Activated CD8-positive, alpha-beta memory T cell treated with anti-CD3 and anti-CD28 coated beads, Interleukin-2, amount 50 U/mL, for 24 hours (primary cell): ENCODE data around the gene IFNL2.
"Not testable (repeated sequence)": the region's sequence is repeated elsewhere in the genome, so short reads cannot be mapped to it uniquely, and the experiment has no call there.

Experiments
- DNase-seq: peaks from one replicate; pipeline ENCODE4 v3.0.0-alpha.2; 2020; ENCODE audit errors: extremely low read depth

IFNL2 gene

DNA sequence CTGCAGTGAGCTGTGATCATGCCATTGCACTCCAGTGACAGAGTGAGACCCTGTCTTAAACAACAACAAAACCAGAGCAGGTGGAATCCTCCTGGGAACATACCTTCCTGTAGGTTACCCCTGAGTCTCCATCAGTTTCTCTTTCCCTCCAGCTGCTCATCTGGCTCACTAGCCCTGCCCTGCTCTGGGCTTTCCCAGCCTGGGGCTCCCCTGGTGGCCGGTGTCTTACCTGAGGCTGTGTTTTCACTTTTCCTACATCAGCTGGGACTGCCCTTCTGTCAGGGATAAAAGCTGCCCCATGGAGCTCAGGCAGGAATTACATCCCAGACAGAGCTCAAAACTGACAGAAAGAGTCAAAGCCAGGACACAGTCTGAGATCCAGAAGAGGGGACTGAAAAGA, at the start of gene IFNL2:
IFNL2 (plus strand) TSS at position 312 of the 400 bp plus-strand sequence. CDS start 173 bp downstream, outside the sequence.
- DNase-seq: not testable (repeated sequence)

GRCh38 chr19:39219108-39219507, 49.1 kb upstream of the IFNL2 start:
- not testable (repeated sequence) for DNase-seq

GRCh38 chr19:39223703-39224279, 44.4 kb upstream of the IFNL2 start:
- no peak for DNase-seq

- DNase-seq: no peak
Measured at GRCh38 chr19:39224910-39225309, 43.3 kb upstream of the IFNL2 start.

DNA sequence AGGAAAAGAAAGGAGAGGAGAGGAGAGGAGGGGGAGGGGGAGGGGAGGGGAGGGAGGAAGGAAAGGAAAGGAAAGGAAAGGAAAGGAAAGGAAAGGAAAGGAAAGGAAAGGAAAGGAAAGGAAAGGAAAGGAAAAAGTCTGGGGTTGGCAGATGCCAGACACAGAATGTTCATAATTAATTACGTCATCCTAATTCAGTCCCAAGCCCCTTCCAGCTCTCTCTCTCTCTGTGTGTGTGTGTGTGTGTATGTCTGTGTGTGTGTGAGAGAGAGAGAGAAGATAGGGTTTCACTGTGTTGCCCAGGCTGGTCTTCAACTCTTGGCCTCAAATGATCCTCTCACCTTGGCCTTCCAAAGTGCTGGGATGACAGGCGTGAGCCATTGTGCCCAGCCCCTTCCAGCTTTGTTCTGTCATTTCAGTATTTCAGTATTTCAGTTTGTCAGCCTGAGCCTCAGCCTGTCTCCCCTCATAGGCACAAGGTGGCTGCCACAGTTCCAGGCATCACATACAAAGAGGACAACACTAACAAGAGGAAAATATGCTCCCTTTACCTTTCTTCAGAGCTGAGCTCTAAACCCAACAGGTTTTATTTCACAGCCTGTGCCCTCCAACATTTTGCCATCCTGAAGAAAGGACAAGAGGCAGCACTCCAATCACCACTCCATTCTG, 38.0 kb upstream of the IFNL2 start:
- DNase-seq: no peak

- no peak for DNase-seq
Measured at GRCh38 chr19:39232708-39233107, 35.5 kb upstream of the IFNL2 start.

DNA sequence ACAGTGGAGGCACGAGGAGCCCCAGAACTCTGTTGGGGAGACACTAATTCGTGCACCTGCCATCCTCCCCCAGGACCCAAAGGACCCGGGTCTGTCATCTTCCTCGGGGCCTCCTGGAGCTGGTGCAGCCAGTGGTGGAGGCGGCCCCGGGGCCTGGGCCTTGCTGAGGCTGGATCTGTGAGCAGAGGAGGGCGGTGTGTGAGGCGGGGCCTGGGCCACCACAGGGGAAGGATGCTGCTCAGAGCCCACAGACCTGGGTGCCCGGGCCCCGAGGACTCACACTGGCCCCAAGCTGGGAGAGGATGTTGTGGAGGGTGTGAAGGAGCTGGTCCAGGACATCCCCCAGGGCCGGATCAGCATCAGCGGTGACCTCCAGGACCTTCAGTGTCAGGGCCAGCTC, 31.7 kb upstream of the IFNL2 start:
- no peak for DNase-seq

DNA sequence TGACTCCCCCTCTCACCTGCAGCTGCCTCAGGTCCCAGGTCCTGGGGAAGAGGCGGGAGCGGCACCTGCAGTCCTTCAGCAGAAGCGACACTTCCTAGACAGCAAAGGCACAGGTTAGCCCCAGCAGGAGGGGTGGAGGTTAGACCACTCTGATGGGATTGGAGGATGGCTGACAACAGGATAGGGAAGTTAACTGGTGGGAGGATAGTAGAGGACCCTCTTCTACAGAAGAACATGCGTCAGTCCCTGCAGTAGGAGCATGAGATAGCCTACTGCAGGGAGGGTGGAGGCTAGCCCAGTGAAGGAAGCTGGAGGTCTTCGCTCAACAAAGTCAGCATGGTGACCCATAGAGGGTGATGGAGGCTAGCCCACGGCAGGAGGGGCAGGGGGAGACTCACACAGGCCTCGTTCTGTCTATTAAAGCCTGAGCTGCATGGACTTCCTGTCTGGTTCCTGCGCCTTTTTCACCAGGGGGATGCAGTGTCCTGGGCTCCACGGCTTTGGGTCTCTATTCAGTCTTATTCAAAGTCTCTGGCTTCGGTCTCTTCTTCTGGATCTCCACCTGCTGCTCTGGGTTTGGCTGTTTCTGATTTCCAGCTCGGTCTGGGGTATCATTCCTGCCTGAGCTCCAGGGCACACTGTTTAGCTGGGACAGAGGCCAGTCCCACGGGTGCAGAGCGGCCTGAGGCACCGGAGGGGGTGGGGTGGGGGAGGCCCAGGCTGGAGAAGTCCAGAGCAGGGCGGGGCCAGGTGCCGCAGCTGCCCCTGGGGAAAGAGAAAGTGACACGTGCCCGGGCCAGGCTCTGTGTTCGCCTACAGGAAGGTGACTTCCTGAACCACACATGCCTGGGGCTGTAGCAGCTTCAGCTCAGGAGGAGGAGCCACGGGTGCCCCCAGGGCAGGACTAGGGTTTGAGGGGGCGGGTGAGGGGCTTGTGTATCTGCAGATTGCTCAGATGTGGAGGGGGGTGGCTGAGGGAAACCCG, 30.7 kb upstream of the IFNL2 start:
- no peak for DNase-seq

DNA sequence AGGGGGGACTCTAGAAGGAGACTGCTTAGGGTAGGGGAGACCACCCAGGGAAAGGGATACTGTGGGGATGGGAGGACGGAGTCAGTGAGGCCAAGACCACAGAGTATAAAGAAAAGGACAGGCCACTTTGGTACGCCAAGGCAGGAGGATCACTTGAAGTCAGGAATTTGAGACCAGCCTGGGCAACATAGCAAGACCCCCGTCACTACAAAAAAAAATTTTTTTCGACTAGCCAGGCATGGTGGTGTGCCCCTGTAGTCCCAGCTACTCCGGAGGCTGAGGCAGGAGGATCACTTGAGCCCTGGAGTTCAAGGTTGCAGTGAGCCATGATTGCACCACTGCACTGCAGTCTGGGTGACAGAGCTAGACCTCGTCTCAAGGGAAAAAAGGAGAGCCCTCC, 30.0 kb upstream of the IFNL2 start:
- DNase-seq: no peak

GRCh38 chr19:39238944-39239343, 29.3 kb upstream of the IFNL2 start:
- DNase-seq: no peak

GRCh38 chr19:39240421-39240820, 27.8 kb upstream of the IFNL2 start:
- no peak for DNase-seq

- DNase-seq: not testable (repeated sequence)
Measured at GRCh38 chr19:39243741-39244140, 24.5 kb upstream of the IFNL2 start.

DNA sequence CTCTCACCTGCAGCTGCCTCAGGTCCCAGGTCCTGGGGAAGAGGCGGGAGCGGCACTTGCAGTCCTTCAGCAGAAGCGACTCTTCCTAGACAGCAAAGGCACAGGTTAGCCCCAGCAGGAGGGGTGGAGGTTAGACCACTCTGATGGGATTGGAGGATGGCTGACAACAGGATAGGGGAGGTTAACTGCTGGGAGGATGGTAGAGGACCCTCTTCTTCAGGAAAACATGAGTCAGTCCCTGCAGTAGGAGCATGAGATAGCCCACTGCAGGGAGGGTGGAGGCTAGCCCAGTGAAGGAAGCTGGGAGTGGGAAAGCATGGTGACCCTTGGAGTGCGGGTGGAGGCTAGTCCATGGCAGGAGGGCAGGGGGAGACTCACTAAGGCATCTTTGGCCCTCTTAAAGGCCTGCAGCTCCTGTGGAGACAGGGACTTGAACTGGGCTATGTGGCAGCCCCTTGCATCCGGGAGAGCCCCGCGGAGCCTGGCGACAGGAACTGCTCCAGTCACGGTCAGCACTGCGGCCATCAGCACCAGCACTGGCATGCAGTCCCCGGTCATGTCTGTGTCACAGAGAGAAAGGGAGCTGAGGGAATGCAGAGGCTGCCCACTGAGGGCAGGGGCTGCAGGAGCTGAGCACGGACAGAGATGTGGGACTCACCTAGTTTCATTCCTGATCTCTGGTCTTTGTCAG, 23.6 kb upstream of the IFNL2 start, which contains the start of gene IFNL3:
IFNL3 (minus strand) TSS at position 597 of the 691 bp plus-strand sequence; CDS start at position 558, 39 bp downstream.
- not testable (repeated sequence) for DNase-seq

DNA sequence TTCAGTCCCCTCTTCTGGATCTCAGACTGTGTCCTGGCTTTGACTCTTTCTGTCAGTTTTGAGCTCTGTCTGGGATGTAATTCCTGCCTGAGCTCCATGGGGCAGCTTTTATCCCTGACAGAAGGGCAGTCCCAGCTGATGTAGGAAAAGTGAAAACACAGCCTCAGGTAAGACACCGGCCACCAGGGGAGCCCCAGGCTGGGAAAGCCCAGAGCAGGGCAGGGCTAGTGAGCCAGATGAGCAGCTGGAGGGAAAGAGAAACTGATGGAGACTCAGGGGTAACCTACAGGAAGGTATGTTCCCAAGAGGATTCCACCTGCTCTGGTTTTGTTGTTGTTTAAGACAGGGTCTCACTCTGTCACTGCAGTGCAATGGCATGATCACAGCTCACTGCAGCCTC, 23.0 kb upstream of the IFNL2 start:
- not testable (repeated sequence) for DNase-seq

DNA sequence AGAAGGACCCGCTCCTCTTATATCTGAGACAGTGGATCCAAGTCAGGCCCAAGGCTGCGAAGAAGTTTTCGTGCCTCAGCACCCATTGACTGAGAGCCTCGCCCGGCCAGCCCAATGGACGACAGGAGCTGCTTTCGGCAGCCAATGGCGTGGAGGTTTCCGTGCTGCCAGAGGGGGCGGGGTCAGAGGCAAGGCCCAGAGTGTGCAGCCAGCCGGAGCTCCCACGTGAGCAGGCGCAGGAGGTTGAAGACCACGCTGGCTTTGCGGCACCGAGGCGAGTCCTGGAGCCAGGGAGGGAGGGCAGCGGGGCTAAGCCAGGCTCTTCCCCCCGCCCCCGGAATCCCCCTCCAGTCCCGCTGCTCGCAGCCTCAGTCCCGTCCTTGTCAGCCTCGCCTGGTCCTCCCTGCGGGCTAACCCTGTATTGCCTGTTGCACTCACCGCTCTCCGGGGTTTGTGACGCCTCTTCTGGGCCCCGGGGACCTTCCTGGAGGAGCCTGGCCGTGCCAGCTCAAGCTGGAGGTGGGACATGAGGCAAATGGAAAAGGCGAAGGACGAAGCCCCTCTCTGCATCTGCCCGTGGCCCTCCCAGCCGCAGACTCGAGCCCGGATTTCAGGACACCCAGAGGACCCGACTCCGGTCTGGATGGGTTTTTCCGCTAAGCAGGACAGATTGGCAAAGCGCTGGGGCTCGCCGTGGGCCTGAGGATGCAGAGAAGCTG, 21.1 kb upstream of the IFNL2 start:
- no peak for DNase-seq

DNA sequence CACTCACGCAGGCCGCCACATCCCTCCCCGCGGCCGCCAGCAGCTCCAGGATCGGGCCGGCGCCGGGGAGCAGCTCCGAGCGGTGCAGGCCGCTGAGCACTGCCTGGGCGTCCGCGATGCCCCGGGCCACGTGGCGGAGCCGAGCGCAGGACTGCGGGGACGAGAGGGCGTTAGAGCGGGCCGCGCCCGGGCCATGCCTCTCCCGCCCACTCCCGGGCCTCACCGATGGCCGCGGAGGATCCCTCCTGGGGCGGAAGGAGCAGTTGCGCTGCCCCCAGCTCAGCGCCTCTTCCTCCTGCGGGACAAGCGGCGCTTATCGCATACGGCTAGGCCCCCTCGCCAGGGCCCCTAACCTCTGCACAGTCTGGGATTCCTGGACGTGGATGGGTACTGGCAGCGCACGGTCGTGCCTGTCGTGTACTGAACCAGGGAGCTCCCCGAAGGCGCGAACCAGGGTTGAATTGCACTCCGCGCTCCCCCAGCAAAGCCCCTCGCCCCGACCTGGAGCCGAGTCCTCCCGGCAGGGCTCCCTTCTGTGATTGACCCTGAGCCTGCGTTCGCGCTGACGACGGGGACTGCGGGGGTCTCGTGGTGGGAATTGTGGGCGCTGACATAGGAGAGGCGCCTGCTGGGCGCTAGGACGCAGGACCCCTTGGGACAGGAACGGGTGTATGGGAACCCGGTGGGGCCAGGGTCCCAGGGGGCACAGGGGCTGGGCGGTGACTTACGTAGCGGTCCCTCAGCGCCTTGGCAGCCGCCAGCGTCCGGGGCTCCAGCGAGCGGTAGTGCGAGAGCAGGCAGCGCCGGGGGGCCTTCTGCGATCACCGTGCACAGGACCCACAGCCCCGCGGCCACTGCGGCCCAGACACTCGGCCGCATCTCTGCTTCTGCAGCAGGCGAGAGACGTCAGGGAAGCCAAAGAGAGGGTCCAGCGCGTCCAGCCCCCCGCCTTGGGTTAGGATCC, 20.2 kb upstream of the IFNL2 start:
- DNase-seq: no peak

DNA sequence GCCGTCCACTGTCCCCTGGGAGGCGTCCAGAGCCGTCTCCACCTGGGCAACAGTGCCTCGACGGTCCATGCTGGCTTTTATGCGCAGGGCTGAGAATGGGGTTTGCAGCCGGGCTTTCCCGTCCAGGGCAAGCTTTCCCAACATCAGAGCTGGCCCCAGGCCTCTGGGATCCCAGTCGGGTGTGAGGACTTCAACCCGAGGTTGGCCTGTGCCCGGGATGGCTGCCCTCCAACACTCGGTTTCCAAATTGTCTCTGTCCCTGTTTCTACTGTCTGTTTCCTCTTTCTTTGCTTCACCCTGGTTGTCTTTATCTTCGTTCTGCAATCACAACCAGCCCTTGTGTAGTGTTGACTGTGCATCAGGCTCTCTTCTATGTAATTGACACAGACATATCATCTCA, 19.4 kb upstream of the IFNL2 start, which contains the start of gene IFNL4:
IFNL4 (minus strand) TSS at position 51 of the 400 bp plus-strand sequence.
- no peak for DNase-seq

- DNase-seq: no peak
Measured at GRCh38 chr19:39251081-39251480, 17.1 kb upstream of the IFNL2 start.

DNA sequence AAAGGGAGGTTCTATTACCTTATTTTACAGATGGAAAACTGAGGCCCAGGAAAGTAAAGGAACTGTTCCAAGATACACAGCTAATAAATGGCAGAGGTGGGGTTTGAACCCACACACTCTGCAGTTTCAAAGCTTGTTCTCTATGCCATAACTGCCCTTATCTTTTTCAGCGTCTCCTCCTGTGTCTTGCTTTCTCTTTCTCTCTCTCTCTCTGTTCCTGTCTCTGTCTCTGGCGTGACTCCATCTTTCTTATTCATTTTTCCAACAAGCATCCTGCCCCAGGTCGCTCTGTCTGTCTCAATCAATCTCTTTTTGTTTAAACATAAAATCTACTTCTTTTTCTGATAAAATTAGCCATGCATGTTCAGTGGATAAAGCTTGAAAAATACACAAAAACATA, 16.4 kb upstream of the IFNL2 start:
- DNase-seq: no peak

DNA sequence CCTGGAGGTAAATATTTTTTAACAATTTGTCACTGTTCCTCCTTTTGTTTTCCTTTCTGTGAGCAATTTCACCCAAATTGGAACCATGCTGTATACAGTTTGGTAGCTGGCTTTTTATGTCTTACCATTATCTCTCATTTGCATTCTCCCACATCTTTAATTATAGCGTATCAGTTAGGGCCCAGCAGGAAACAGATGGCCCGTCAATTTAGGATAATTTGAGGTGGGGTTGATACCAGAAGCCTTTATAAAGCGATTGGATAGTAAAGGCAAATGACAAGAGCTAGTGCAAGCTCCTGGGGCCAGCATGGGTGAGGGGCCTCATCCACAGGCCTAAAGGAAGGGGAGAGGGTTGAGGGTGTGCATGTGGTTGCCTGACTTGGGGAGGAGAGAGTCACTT, 15.7 kb upstream of the IFNL2 start:
- DNase-seq: no peak
